ENCODE measurements around the gene SPATA31E1.

SPATA31E1 gene

DNA sequence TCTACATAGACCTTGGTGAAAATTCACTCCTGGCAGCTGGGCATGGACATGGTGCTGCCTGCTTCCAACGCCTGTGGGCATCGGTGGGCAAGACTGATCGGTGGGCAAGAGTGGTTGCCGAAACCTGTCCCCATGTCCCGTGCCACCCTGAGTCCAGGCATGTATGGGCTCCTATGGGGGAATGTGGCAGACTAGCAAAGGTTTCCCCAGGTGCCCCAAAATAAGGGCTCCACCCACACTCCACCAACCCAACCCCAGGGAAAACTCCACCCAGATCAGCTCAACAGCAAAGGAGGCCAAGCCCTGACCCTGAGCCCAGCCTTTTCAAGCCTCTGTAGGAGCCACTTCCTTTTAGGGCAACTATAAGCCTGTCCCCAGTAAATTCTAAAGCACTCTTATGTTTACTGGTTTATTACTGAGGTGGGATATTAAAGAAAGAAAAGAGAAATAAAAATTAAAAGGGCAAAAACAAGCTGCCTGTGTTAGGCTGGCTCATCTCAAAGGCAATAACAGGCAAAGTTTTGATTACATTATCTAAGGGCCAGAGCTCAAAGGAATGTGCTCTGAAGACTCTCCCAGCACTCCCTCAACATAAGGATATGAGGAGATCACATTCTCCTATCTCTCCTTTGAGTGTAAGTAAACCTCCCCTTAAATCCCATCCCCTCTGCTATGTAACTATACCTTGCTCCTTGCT is 8.9 kb upstream of the SPATA31E1 start:
- Histone ChIP-seq H3K36me3 (ENCODE audit: control insufficient read depth in 2 of 2, insufficient read depth in 2 of 2, low read length in 2 of 2) (no peaks in the 10 kb centered on the region), H3K9me3 (ENCODE audit: control insufficient read depth in 2 of 2, low read length in 2 of 2) (no peaks in the 10 kb centered on the region), H3K9ac (ENCODE audit: low read depth in 1 of 2, low read length in 2 of 2) (no peak overlapping the region), H3K4me3 (ENCODE audit: low read length in 2 of 2) (no peak overlapping the region), H3K27ac (ENCODE audit: low read depth in 2 of 2, low read length in 2 of 2) (peak overlapping the region; percentile 26 to 35), H3K4me1 (ENCODE audit: control insufficient read depth in 2 of 2, insufficient read depth in 2 of 2, low read length in 2 of 2) (peaks cover 10 to 25% of the 10 kb centered on the region in 2 donors), H3K27me3 (ENCODE audit: control insufficient read depth in 2 of 2, insufficient read depth in 2 of 2, low read length in 2 of 2) (no peaks in the 10 kb centered on the region)

DNA sequence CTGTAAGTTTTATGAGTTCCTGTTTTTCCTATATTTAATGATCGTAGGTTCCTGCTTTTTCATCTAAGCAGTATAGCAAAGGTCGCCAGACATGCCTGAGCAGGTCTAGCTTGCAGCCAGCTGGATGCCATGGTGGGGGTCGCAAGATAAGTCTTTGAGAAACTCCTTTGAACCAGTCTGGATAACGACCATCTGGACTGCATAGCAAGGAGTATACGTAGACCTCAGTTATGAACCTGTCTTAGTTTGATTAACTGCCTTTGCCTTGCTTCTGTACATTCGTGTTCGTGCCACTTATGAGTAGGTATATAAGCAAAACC is 8.4 kb upstream of the SPATA31E1 start:
- Histone ChIP-seq H3K9ac (ENCODE audit: low read depth in 1 of 2, low read length in 2 of 2) (no peak overlapping the region), H3K27ac (ENCODE audit: low read depth in 2 of 2, low read length in 2 of 2) (no peak overlapping the region), H3K9me3 (ENCODE audit: control insufficient read depth in 2 of 2, low read length in 2 of 2) (no peaks in the 10 kb centered on the region), H3K4me1 (ENCODE audit: control insufficient read depth in 2 of 2, insufficient read depth in 2 of 2, low read length in 2 of 2) (peaks cover 13 to 27% of the 10 kb centered on the region in 2 donors), H3K36me3 (ENCODE audit: control insufficient read depth in 2 of 2, insufficient read depth in 2 of 2, low read length in 2 of 2) (no peaks in the 10 kb centered on the region), H3K27me3 (ENCODE audit: control insufficient read depth in 2 of 2, insufficient read depth in 2 of 2, low read length in 2 of 2) (no peaks in the 10 kb centered on the region), H3K4me3 (ENCODE audit: low read length in 2 of 2) (no peak overlapping the region)

DNA sequence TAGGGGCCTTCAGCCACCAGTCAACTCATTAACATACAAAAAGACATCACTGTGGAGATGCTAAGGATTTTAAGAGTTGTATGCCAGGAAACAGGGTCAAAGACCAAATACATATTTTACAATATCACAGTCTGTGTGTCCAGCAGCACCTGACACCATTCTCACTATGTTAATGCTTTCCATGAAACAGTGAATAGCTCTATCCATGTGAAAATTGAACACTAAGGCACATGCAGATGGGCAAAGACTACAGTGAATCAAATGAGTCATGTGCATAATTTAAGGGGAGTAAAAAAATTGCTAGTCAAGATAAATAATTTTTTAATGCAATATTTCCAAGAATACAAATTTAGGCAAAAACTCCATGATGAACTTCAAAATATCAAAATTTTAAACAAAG is 7.6 kb upstream of the SPATA31E1 start:
- Histone ChIP-seq H3K9ac (ENCODE audit: low read depth in 1 of 2, low read length in 2 of 2) (no peak overlapping the region), H3K4me1 (ENCODE audit: control insufficient read depth in 2 of 2, insufficient read depth in 2 of 2, low read length in 2 of 2) (peaks cover 13 to 27% of the 10 kb centered on the region in 2 donors), H3K36me3 (ENCODE audit: control insufficient read depth in 2 of 2, insufficient read depth in 2 of 2, low read length in 2 of 2) (no peaks in the 10 kb centered on the region), H3K27me3 (ENCODE audit: control insufficient read depth in 2 of 2, insufficient read depth in 2 of 2, low read length in 2 of 2) (no peaks in the 10 kb centered on the region), H3K4me3 (ENCODE audit: low read length in 2 of 2) (no peak overlapping the region), H3K27ac (ENCODE audit: low read depth in 2 of 2, low read length in 2 of 2) (no peak overlapping the region), H3K9me3 (ENCODE audit: control insufficient read depth in 2 of 2, low read length in 2 of 2) (no peaks in the 10 kb centered on the region)

DNA sequence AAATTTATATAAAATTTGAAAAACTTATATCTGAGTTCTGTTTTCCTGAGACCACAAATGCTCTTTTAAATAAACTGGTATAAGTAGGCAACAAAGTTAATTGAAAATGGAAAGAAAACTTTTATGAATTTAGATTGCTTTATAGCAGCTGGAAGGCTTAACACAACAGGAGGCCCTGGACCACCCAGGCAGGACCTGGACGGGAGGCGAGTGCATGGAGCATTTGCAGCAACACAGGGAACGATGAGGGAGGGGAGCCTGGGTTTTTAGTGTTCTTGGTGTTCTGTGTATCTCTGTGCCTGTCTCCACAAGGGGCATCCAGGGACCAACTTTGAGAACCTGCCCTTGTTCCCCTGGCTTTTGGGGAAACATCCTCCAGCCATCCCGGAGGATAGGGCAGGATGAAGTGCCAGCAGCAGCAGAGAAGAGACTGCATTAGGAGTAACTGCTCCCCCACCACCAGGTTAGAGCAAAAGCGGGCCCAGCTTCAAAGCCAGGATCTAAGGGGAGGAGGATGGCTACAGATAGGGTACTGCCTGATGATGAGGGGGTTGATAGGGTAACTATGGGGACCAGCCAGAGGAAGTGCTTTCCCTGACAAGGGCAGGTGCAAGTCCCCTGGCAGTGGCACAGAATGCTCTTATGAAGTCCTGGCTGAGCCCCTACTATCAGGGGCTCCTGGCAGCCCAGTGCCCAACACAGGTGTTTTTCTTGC is 6.7 kb upstream of the SPATA31E1 start:
- Histone ChIP-seq H3K9me3 (ENCODE audit: control insufficient read depth in 2 of 2, low read length in 2 of 2) (no peaks in the 10 kb centered on the region), H3K36me3 (ENCODE audit: control insufficient read depth in 2 of 2, insufficient read depth in 2 of 2, low read length in 2 of 2) (no peaks in the 10 kb centered on the region), H3K4me1 (ENCODE audit: control insufficient read depth in 2 of 2, insufficient read depth in 2 of 2, low read length in 2 of 2) (peaks cover 13 to 27% of the 10 kb centered on the region in 2 donors), H3K4me3 (ENCODE audit: low read length in 2 of 2) (no peak overlapping the region), H3K27me3 (ENCODE audit: control insufficient read depth in 2 of 2, insufficient read depth in 2 of 2, low read length in 2 of 2) (no peaks in the 10 kb centered on the region), H3K27ac (ENCODE audit: low read depth in 2 of 2, low read length in 2 of 2) (no peak overlapping the region), H3K9ac (ENCODE audit: low read depth in 1 of 2, low read length in 2 of 2) (no peak overlapping the region)

DNA sequence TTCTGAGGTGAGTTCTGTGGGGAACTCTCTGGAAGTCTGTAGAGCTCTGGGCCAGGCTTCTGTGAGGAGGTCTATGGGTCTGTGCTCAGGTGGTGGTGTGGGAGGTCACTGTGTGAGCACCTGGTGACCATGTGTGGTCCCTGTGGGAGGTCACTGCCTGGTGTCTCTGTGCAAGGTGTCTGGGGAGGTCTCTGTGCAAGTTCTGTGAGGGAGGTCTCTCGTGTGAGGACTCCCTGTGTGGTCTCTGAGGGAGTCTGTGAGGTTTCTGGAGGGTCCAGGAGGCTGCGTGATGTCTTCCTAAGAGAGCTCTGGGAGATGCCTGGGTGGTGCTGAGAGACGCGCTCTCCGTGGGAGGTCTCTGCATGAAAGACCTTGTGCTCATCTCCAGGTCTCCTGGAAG is 6.0 kb upstream of the SPATA31E1 start:
- H3K4me3 ChIP-seq (ENCODE audit: low read length in 2 of 2): no peak overlapping the region
- H3K9me3 ChIP-seq (ENCODE audit: control insufficient read depth in 2 of 2, low read length in 2 of 2): no peaks in the 10 kb centered on the region
- peaks cover 13 to 27% of the 10 kb centered on the region in 2 donors for H3K4me1 ChIP-seq (ENCODE audit: control insufficient read depth in 2 of 2, insufficient read depth in 2 of 2, low read length in 2 of 2)
- no peak overlapping the region for H3K9ac ChIP-seq (ENCODE audit: low read depth in 1 of 2, low read length in 2 of 2)
- H3K27ac ChIP-seq (ENCODE audit: low read depth in 2 of 2, low read length in 2 of 2): no peak overlapping the region
- no peaks in the 10 kb centered on the region for H3K36me3 ChIP-seq (ENCODE audit: control insufficient read depth in 2 of 2, insufficient read depth in 2 of 2, low read length in 2 of 2)
- no peaks in the 10 kb centered on the region for H3K27me3 ChIP-seq (ENCODE audit: control insufficient read depth in 2 of 2, insufficient read depth in 2 of 2, low read length in 2 of 2)

DNA sequence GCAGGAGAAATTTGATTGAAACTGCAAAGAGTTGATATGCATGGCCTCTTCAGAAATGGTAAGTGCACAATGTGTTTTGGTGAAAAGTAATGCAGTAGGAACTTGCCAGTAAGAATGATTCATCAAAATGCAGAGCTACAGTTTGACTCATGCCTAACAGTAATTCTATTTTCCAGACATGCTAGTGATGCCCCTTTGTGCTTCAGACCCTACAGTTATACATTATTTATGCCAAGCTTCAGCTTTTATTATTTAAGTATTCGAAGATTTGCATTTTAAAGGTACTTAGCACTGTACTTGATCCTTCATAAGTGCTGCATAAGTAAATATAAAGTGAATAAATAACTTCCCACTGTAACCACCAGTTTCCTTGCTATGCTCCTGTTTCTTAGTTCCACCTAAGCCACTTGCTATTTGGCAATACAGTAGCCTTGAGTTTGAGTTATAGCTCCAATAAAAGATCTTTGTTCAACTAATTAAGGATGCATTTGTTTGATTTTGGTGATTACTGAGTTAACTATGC is 3.6 kb upstream of the SPATA31E1 start:
- Histone ChIP-seq H3K27ac (ENCODE audit: low read depth in 2 of 2, low read length in 2 of 2) (no peak overlapping the region), H3K4me3 (ENCODE audit: low read length in 2 of 2) (no peak overlapping the region), H3K4me1 (ENCODE audit: control insufficient read depth in 2 of 2, insufficient read depth in 2 of 2, low read length in 2 of 2) (peaks cover 5 to 15% of the 10 kb centered on the region in 2 donors), H3K9ac (ENCODE audit: low read depth in 1 of 2, low read length in 2 of 2) (no peak overlapping the region), H3K27me3 (ENCODE audit: control insufficient read depth in 2 of 2, insufficient read depth in 2 of 2, low read length in 2 of 2) (no peaks in the 10 kb centered on the region), H3K36me3 (ENCODE audit: control insufficient read depth in 2 of 2, insufficient read depth in 2 of 2, low read length in 2 of 2) (no peaks in the 10 kb centered on the region), H3K9me3 (ENCODE audit: control insufficient read depth in 2 of 2, low read length in 2 of 2) (no peaks in the 10 kb centered on the region)

DNA sequence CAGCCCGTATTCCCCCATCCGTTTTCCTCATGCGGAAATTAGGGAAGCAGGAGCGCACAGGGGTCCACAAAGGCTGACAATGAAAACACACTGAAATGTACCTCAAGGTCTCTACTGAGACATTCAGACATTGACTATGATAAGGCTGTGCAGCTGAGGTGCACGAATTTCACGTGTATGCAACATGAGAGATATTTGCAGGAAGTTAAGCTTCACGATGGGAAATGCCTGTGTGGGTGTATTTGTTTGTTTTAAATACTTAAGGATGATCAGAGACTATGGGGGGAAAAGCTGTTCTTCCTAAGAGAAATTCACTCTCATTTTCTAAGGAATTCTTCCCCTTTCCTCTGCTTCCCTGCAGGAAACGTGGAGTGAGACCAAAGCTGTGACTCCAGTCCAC is 2.6 kb upstream of the SPATA31E1 start:
- H3K4me1 ChIP-seq (ENCODE audit: control insufficient read depth in 2 of 2, insufficient read depth in 2 of 2, low read length in 2 of 2): peaks cover 2 to 9% of the 10 kb centered on the region in 2 donors
- H3K4me3 ChIP-seq (ENCODE audit: low read length in 2 of 2): no peak overlapping the region
- H3K9ac ChIP-seq (ENCODE audit: low read depth in 1 of 2, low read length in 2 of 2): no peak overlapping the region
- H3K9me3 ChIP-seq (ENCODE audit: control insufficient read depth in 2 of 2, low read length in 2 of 2): no peaks in the 10 kb centered on the region
- no peak overlapping the region for H3K27ac ChIP-seq (ENCODE audit: low read depth in 2 of 2, low read length in 2 of 2)
- no peaks in the 10 kb centered on the region for H3K36me3 ChIP-seq (ENCODE audit: control insufficient read depth in 2 of 2, insufficient read depth in 2 of 2, low read length in 2 of 2)
- no peaks in the 10 kb centered on the region for H3K27me3 ChIP-seq (ENCODE audit: control insufficient read depth in 2 of 2, insufficient read depth in 2 of 2, low read length in 2 of 2)

DNA sequence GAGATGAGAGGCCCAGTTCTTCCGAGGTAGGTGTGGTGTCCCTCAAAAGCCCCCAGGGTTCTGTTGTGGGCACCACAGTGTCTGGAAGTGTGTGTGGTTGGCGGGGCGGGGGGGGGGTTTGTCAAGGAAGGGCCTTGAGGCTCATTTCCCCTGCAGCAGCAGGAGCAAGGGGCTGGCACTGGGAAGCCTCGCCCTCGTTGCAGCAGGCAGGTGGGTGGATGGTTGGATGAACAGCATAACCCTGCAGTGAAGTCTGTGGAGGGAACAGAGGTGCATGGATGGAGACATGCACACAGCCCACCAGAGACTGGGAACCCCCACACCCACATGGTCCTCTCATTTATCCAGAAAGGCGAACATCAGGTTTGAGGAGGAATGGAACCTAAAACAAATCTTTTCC is 2.0 kb upstream of the SPATA31E1 start:
- Histone ChIP-seq H3K9me3 (ENCODE audit: control insufficient read depth in 2 of 2, low read length in 2 of 2) (no peaks in the 10 kb centered on the region), H3K36me3 (ENCODE audit: control insufficient read depth in 2 of 2, insufficient read depth in 2 of 2, low read length in 2 of 2) (no peaks in the 10 kb centered on the region), H3K27ac (ENCODE audit: low read depth in 2 of 2, low read length in 2 of 2) (no peak overlapping the region), H3K27me3 (ENCODE audit: control insufficient read depth in 2 of 2, insufficient read depth in 2 of 2, low read length in 2 of 2) (no peaks in the 10 kb centered on the region), H3K4me1 (ENCODE audit: control insufficient read depth in 2 of 2, insufficient read depth in 2 of 2, low read length in 2 of 2) (peaks cover 2 to 9% of the 10 kb centered on the region in 2 donors), H3K9ac (ENCODE audit: low read depth in 1 of 2, low read length in 2 of 2) (no peak overlapping the region), H3K4me3 (ENCODE audit: low read length in 2 of 2) (no peak overlapping the region)

DNA sequence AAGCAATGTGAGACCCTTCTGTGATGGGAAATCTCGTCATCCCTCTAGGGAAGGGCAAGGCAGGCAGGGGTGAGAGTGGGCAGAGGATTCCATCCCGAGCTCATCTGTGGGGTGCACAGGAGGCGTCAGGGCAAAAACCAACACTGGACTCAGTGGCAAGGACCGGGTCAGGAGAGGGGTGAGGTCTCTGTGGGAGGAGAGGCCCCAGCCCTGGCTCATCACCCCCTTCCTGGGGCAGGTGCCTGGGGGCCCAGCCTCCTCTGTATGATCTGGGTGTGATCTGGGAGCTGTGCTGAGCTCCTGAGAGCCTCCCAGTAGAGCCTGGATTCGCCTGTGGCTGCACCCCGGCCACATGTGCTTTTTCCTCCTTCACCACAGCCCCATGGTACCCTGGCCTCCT is 597 bp downstream of the SPATA31E1 start:
- Histone ChIP-seq H3K4me3 (ENCODE audit: low read length in 2 of 2) (no peak overlapping the region), H3K27ac (ENCODE audit: low read depth in 2 of 2, low read length in 2 of 2) (no peak overlapping the region), H3K9me3 (ENCODE audit: control insufficient read depth in 2 of 2, low read length in 2 of 2) (no peaks in the 10 kb centered on the region), H3K9ac (ENCODE audit: low read depth in 1 of 2, low read length in 2 of 2) (no peak overlapping the region), H3K36me3 (ENCODE audit: control insufficient read depth in 2 of 2, insufficient read depth in 2 of 2, low read length in 2 of 2) (no peaks in the 10 kb centered on the region), H3K4me1 (ENCODE audit: control insufficient read depth in 2 of 2, insufficient read depth in 2 of 2, low read length in 2 of 2) (peaks cover 2 to 3% of the 10 kb centered on the region in 2 donors), H3K27me3 (ENCODE audit: control insufficient read depth in 2 of 2, insufficient read depth in 2 of 2, low read length in 2 of 2) (no peaks in the 10 kb centered on the region)

DNA sequence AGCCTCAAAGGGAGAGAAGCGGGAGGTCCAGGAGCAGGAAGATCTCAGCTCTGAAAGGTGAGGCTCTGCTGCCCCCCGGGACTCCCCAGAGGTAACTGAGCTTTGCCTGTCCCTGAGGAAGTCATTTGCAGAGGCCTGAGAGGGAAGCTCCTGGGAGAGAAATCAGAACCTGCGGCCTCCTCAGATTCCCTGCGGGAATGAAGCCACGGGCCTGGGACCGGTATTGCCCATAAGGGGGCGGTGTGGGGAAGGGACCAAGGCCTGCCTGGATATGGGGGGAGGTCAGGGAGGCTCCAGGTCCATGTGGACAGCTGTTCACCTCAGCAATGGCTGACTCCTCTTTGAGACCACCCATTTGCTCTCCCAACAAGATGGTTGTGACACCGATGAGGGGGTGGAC is 1.3 kb downstream of the SPATA31E1 start:
- peaks cover 0 to under 1% of the 10 kb centered on the region in 2 donors for H3K4me1 ChIP-seq (ENCODE audit: control insufficient read depth in 2 of 2, insufficient read depth in 2 of 2, low read length in 2 of 2)

More for the DNA sequence above, 1.3 kb downstream of the SPATA31E1 start:
- Histone ChIP-seq H3K4me3 (ENCODE audit: low read length in 2 of 2) (no peak overlapping the region), H3K36me3 (ENCODE audit: control insufficient read depth in 2 of 2, insufficient read depth in 2 of 2, low read length in 2 of 2) (no peaks in the 10 kb centered on the region), H3K27me3 (ENCODE audit: control insufficient read depth in 2 of 2, insufficient read depth in 2 of 2, low read length in 2 of 2) (no peaks in the 10 kb centered on the region), H3K27ac (ENCODE audit: low read depth in 2 of 2, low read length in 2 of 2) (no peak overlapping the region), H3K9ac (ENCODE audit: low read depth in 1 of 2, low read length in 2 of 2) (no peak overlapping the region), H3K9me3 (ENCODE audit: control insufficient read depth in 2 of 2, low read length in 2 of 2) (no peaks in the 10 kb centered on the region)
